GM18511 (cell line): ENCODE measurements around the gene TMEM38A.
A peak's percentile ranks its signal among the peaks of the same experiment; 100 is the strongest.
"Not testable (repeated sequence)": the region's sequence is repeated elsewhere in the genome, so short reads cannot be mapped to it uniquely, and the experiment has no call there.

Source experiments
- ATAC-seq: cut with Tn5 transposase; IDR thresholded peaks from one replicate; pipeline ENCODE4 v1.9.1; 2021; ENCODE audit warnings: mild to moderate bottlenecking, moderate library complexity; ENCODE audit not compliant: unreplicated experiment

Gene TMEM38A

DNA sequence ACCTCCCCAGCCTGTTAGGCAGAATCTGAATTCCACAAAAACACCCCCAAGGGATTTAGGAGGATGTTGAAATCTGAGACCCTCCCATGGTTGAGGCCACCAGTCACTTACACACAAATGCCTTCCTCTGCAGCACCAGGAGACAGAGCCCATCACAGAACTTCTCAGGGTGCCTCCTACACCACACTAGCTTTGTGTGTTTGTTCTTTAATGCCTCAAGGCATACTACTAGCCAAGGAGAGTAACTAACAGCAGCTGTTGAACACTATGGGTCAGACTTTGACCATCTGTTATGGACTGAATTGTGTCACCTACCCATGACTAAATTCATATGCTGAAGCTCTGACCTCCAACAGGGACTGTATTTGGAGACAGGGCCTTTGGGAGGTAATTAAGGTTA, 23.4 kb upstream of the TMEM38A start:
- ATAC-seq = no peak

- no peak for ATAC-seq
Measured at GRCh38 chr19:16638666-16639065, 22.3 kb upstream of the TMEM38A start.

DNA sequence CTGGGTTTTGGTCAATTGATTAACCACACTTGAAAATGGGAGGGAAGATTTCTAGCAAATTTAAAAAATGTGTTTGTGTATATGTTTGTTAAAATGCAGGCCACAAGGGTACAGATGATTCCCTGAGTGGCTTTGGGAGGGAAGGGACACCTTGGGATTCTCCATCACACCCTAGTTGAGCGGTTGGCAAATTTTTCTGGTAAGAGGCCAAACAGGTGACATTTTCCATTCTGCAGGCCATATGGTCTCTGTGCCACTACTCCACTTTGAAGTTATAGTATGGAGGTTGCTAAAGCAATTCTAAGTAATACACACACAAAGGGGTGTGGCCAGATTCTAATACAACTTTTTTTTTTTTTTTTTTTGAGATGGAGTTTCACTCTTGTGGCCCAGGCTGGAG, 20.0 kb upstream of the TMEM38A start:
- no peak for ATAC-seq

DNA sequence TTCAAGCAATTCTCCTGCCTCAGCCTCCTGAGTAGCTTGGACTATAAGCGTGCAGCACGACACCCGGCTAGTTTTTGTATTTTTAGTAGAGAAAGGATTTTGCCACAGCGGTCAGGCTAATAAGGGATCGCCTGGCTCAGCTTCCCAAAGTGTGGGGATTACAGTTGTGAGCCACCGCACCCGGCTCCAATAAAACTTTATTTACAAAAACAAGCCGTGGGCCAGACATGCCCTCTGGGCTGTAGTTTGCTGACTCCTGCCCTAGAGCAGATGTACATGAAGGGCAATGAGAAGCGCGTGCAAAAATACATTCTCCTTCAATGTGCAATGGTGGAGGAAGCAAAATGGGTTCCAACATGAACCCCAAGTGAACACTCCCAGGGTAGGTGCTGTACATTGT, 19.2 kb upstream of the TMEM38A start:
- no peak for ATAC-seq

- no peak for ATAC-seq
Measured at GRCh38 chr19:16645140-16645539, 15.8 kb upstream of the TMEM38A start.

GRCh38 chr19:16649734-16650133, 11.2 kb upstream of the TMEM38A start:
- no peak for ATAC-seq

GRCh38 chr19:16650821-16651220, 10.1 kb upstream of the TMEM38A start:
- ATAC-seq = no peak

DNA sequence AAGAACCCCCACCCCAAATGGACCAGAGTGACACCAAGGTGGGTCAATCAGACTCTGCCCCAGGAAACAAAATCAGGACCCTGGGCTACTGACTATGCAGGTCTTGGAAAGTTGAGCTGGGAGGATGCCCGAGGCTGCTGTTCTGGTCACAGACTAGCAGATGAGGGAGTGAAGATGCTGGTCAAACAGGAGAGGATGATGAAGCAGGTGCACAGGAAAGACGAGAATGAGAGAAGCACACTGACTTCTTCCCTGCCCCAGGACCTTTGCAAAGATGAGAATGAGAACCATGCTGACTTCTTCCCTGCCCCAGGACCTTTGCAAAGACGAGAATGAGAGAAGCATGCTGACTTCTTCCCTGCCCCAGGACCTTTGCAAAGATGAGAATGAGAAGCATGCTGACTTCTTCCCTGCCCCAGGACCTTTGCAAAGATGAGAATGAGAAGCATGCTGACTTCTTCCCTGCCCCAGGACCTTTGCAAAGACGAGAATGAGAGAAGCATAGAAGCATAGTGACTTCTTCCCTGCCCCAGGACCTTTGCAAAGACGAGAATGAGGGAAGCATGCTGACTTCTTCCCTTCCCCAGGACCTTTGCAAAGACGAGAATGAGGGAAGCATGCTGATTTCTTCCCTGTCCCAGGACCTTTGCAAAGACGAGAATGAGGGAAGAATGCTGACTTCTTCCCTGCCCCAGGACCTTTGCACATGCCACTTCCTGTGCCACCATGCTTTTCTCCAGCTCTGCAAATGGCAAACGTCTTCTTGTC, 9.3 kb upstream of the TMEM38A start:
- ATAC-seq = not testable (repeated sequence)

- no peak for ATAC-seq
Measured at GRCh38 chr19:16652854-16653253, 8.1 kb upstream of the TMEM38A start.

GRCh38 chr19:16654140-16654539, 6.8 kb upstream of the TMEM38A start:
- no peak for ATAC-seq

GRCh38 chr19:16654627-16655026, 6.3 kb upstream of the TMEM38A start:
- no peak for ATAC-seq

GRCh38 chr19:16655727-16656126, 5.2 kb upstream of the TMEM38A start:
- no peak for ATAC-seq

DNA sequence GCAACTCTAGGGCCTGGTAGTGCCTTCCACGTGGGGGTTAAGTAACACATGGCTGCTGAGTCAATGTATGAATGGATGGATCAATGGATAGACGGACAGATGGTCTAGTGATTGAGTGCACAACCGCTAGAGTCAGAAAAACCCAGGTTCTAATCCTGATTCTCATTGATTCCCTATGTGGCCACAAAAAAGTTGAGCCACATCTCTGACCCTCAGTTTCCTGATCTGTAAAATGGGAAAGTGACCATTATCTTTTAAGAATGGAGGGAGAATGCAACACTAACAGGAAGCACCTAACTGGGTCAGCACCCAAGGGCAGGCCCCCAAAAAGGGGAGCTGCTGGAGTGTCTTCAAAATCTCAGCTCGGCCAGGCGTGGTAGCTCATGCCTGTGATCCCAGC, 3.6 kb upstream of the TMEM38A start:
- ATAC-seq = no peak

GRCh38 chr19:16659464-16659831, 1.5 kb upstream of the TMEM38A start:
- ATAC-seq = no peak

GRCh38 chr19:16659832-16660708, 869 bp upstream of the TMEM38A start, which contains the start of gene SMIM7:
SMIM7 (minus strand) TSS chr19:16660144; CDS start chr19:16660110, 34 bp downstream.
- ATAC-seq = peak; percentile 92

- ATAC-seq = no peak
Measured at GRCh38 chr19:16661480-16662034, 618 bp downstream of the TMEM38A start.

GRCh38 chr19:16668176-16668575, 7.2 kb downstream of the TMEM38A start:
- no peak for ATAC-seq

- not testable (repeated sequence) for ATAC-seq
Measured at GRCh38 chr19:16668702-16669101, 7.8 kb downstream of the TMEM38A start.

- no peak for ATAC-seq
Measured at GRCh38 chr19:16670291-16670690, 9.4 kb downstream of the TMEM38A start.

DNA sequence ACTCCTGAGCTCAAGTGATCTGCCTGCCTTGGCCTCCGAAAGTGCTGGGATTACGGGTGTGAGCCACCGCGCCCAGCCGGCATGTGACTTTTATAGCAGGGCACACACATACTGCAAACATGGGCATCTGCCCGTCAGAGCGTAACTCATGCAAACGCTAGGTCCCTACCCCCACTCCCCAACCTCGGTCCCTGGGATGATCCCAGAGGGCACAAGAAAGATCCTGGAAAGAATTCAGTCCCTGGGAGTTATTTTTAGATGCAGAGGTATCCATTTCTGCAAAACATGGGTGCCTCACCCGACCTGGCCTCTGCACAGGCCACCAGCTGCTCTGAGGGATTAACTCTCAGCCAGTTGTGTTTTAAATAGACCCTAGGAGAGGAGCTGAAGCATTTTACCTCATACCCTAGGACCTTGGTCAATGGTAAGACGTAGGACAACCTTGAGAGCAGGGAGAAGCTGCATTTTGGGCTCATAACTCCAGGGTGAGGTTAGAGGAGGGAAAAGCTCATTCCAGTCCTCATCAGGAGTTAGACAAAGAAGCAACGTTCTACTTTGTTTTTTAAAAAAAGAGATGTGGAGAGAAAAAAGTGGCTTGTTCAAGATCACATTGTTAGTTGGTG, 10.8 kb downstream of the TMEM38A start:
- no peak for ATAC-seq

- no peak for ATAC-seq
Measured at GRCh38 chr19:16673231-16673630, 12.3 kb downstream of the TMEM38A start.
